GM10248 (cell line): Measurements from ENCODE around the gene CACNA1E.

Source experiments
- CTCF ChIA-PET: fragments of 300-600 bp; sonication (Branson Sonifier 250); formaldehyde crosslinking; extraction: SDS; loops from one replicate; lab custom pipeline; 2021; ENCODE audit warnings: antibody characterized with exemption; lab: Yijun Ruan, JAX
- POLR2A ChIA-PET: fragments of 350-650 bp; sonication (Branson Sonifier 250); formaldehyde crosslinking; extraction: SDS; loops from one replicate; lab custom pipeline; 2020; ENCODE audit warnings: antibody characterized with exemption; lab: Yijun Ruan, JAX
- DNase-seq: peaks from one replicate; pipeline ENCODE4 v3.0.0; 2012; ENCODE audit errors: extremely low spot score
- TF ChIP-seq, protein P1 (sequence below): IDR thresholded peaks from 2 replicates; pipeline ENCODE4 v1.5.1; 2012; ENCODE audit warnings: mild to moderate bottlenecking, low read depth; ENCODE audit errors: extremely low read depth, missing control alignments, control extremely low read depth

The CACNA1E gene

DNA sequence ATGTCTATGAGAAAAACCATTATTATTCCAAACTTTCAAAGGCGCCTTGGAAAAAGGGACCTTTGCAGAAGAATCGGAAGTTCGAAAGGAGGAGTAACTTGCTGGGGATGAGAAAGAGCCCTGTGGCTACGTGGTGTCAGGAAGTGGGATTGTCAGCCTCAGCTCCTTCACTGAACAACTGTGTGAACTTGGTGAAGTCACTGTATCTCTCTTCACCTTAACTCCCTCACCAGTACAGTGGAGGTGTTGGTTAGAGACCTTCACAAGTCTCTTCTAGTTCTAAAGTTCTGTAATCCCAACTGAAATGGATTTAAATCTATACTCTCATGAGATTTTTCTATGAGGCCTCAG, 285.6 kb downstream of the CACNA1E start:
- no peak for DNase-seq
- CTCF ChIA-PET: interaction anchor here (1.6 kb wide), 1 partner anchor 21 kb away, joined by 3 read pairs; no protein-coding TSS in a partner anchor
- TF ChIP-seq, protein P1, sequence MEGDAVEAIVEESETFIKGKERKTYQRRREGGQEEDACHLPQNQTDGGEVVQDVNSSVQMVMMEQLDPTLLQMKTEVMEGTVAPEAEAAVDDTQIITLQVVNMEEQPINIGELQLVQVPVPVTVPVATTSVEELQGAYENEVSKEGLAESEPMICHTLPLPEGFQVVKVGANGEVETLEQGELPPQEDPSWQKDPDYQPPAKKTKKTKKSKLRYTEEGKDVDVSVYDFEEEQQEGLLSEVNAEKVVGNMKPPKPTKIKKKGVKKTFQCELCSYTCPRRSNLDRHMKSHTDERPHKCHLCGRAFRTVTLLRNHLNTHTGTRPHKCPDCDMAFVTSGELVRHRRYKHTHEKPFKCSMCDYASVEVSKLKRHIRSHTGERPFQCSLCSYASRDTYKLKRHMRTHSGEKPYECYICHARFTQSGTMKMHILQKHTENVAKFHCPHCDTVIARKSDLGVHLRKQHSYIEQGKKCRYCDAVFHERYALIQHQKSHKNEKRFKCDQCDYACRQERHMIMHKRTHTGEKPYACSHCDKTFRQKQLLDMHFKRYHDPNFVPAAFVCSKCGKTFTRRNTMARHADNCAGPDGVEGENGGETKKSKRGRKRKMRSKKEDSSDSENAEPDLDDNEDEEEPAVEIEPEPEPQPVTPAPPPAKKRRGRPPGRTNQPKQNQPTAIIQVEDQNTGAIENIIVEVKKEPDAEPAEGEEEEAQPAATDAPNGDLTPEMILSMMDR: no peak
- POLR2A ChIA-PET: no interaction called here

DNA sequence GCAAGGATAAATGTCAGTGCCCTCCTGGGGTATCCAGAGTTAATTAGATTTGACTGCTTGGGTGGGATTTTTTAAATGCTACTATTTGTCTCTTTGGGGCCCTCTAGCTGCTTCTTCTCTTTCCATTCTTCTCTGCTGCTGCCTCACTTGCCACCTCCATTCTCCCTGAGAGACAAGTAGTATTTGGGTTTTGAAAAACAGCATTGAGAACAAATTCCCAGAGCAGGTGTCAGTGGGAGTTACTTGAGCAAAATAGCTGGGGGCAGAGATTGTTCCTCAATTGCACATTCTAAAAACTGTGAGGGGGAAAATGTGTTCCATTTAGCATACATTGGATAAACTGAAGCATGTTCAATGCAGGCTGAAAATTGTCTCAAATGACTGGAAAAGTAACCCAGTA, 286.5 kb downstream of the CACNA1E start:
- ChIA-PET POLR2A (no interaction called here), CTCF (interaction anchor here (1.1 kb wide), 1 partner anchor 10 kb away, joined by 4 read pairs; no protein-coding TSS in a partner anchor)
- DNase-seq: no peak
- TF ChIP-seq, protein P1: no peak

DNA sequence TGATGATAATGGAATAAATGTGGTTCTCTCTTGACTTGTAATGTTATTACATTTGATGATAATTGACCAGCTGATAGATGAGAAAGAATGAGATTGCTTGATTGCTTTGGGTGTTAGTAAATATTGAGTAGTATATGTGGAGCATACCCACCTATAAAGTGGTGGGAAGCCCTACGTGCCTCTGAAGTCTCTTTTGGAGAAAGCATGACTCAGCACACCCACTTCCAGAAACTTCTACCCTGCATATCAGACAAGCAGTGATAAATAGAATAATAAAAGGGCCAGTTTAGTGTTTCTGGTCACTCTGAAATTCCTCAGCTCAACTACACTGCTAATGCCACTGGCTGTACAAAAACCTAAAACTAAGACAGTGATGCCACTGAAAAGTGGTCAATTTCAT, 289.4 kb downstream of the CACNA1E start:
- no peak for DNase-seq
- TF ChIP-seq, protein P1: no peak
- POLR2A ChIA-PET: no interaction called here
- CTCF ChIA-PET: interaction anchor here (1.0 kb wide), 2 partner anchors 11 to 18 kb away, joined by 3 read pairs; no protein-coding TSS in a partner anchor

DNA sequence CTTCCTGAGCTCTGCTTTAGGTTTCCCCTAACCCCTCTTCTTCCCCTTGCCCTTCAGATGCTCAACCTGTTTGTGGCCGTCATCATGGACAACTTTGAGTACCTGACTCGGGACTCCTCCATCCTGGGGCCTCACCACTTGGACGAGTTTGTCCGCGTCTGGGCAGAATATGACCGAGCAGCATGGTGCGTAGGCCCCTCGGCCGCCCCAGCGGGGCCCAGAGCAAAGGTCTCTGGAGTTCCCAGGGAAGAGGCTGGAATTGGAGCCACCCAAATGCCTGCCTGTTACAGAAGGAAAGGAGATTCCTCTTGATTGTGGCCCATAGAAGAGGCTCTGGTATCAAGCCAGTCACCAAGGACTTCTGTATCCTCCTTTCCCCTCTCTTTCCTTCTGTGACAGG, 292.7 kb downstream of the CACNA1E start:
- CTCF ChIA-PET: no interaction called here
- TF ChIP-seq, protein P1: no peak
- no peak for DNase-seq
- POLR2A ChIA-PET: no interaction called here

DNA sequence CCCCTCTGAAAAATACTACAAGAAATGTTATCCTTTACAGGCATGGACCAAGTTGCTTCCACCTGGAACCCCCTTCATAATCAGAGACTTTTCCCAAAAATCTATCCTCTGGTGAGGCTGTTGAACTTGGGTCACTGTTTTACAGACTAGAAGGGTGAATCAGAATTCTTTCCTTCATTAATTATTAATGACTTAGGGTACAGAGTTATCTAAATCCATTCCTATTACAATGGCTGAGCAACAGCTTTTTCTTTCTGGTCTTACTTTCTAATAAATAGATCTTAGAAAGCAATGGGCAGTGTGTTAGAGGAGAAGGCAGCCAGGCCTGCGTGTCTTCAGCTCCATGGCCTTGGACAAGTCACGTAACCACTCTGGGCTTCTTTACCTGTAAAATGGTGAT, 294.0 kb downstream of the CACNA1E start:
- CTCF ChIA-PET: interaction anchor here (1.6 kb wide), 1 partner anchor 277 kb away, joined by 3 read pairs; no protein-coding TSS in a partner anchor
- POLR2A ChIA-PET: no interaction called here
- no peak for DNase-seq
- TF ChIP-seq, protein P1: no peak

DNA sequence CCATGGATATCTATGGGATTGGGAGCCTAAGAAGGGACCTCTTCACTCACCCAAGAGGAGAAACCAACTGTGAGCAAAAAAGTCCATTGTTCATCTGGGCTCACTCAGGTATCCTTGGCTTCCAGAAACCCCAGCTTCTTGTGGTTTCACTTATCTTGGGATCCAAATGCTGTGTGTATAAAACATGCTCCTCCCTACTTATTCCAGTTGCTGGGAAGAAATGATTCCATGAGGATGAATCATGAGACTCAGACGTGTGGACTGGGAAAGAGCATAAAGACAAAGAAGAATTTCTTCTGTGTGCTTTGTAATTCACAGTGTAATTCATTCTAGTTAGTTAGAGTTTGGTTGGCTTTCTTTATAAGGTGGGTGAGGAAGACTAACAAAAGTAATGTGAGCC, 294.5 kb downstream of the CACNA1E start:
- no peak for DNase-seq
- POLR2A ChIA-PET: no interaction called here
- TF ChIP-seq, protein P1: no peak
- CTCF ChIA-PET: interaction anchor here (1.6 to 1.8 kb wide), 2 partner anchors 15 to 277 kb away, joined by 3 to 5 read pairs; no protein-coding TSS in a partner anchor
